Astrocyte (in vitro differentiated cells and primary cell): ENCODE measurements around the gene INAVA. TPM values are rescaled to one million over a fixed set of nuclear protein-coding genes. Genes with fewer than 3 reads are reported as not detected.
"Not testable (repeated sequence)": the region's sequence is repeated elsewhere in the genome, so short reads cannot be mapped to it uniquely, and the experiment has no call there.

ENCODE experiments used
- DNase-seq: peaks from one replicate; pipeline ENCODE4 v3.0.0-alpha.2; 2010; ENCODE audit warnings: low read depth
- FAIRE-seq: peaks from 2 replicates; lab custom pipeline; 2011; peaks lifted over from hg19 to GRCh38; lab: Jason Lieb, UNC
- H2AFZ ChIP-seq: 2 replicates; pipeline ENCODE4 v1.6.0; 2012; ENCODE audit warnings: low read depth, low read length, inconsistent platforms
- H3K27ac ChIP-seq: 2 replicates; pipeline ENCODE4 v1.5.1; 2011; ENCODE audit warnings: low read depth, low read length, inconsistent platforms
- H3K27me3 ChIP-seq: 2 replicates; pipeline ENCODE4 v1.6.0; 2011; ENCODE audit warnings: low read length, inconsistent platforms; ENCODE audit not compliant: insufficient read depth
- H3K36me3 ChIP-seq: 2 replicates; pipeline ENCODE4 v1.5.1; 2011; ENCODE audit warnings: low read length, inconsistent platforms; ENCODE audit not compliant: insufficient read depth
- H3K4me1 ChIP-seq: 2 replicates; pipeline ENCODE4 v1.5.1; 2011; ENCODE audit warnings: low read length, inconsistent platforms; ENCODE audit not compliant: insufficient read depth
- H3K4me2 ChIP-seq: 2 replicates; pipeline ENCODE4 v1.6.0; 2012; ENCODE audit warnings: low read length, inconsistent platforms
- H3K4me3 ChIP-seq: 2 replicates; pipeline ENCODE4 v1.5.1; 2011; ENCODE audit warnings: low read depth, mild to moderate bottlenecking, low read length, inconsistent platforms; ENCODE audit not compliant: insufficient read depth
- H3K79me2 ChIP-seq: 2 replicates; pipeline ENCODE4 v1.6.0; 2012; ENCODE audit warnings: mild to moderate bottlenecking, low read length, inconsistent platforms; ENCODE audit not compliant: insufficient read depth
- H3K9ac ChIP-seq: 2 replicates; pipeline ENCODE4 v1.6.0; 2012; ENCODE audit warnings: mild to moderate bottlenecking, low read length, inconsistent platforms
- H3K9me3 ChIP-seq: 2 replicates; pipeline ENCODE4 v1.5.1; 2012; ENCODE audit warnings: low read depth, mild to moderate bottlenecking, low read length, inconsistent platforms; ENCODE audit not compliant: insufficient read depth
- H4K20me1 ChIP-seq: 2 replicates; pipeline ENCODE4 v1.6.0; 2012; ENCODE audit warnings: low read length, inconsistent platforms; ENCODE audit not compliant: insufficient read depth
- H3K27ac Mint-ChIP-seq: one replicate; pipeline ENCODE4 v1.8.0; 2021; ENCODE audit warnings: mild to moderate bottlenecking, mixed read lengths; ENCODE audit not compliant: unreplicated experiment
- H3K27me3 Mint-ChIP-seq: one replicate; pipeline ENCODE4 v1.8.0; 2021; ENCODE audit warnings: low read depth, mixed read lengths; ENCODE audit not compliant: unreplicated experiment
- H3K36me3 Mint-ChIP-seq: one replicate; pipeline ENCODE4 v1.8.0; 2021; ENCODE audit warnings: low read depth, mixed read lengths; ENCODE audit not compliant: unreplicated experiment
- H3K4me1 Mint-ChIP-seq: one replicate; pipeline ENCODE4 v1.8.0; 2021; ENCODE audit warnings: low read depth, mixed read lengths; ENCODE audit not compliant: unreplicated experiment
- H3K4me3 Mint-ChIP-seq: one replicate; pipeline ENCODE4 v1.8.0; 2021; ENCODE audit warnings: mild to moderate bottlenecking, moderate library complexity, mixed read lengths; ENCODE audit not compliant: unreplicated experiment
- H3K9me3 Mint-ChIP-seq: one replicate; pipeline ENCODE4 v1.8.0; 2021; ENCODE audit warnings: mild to moderate bottlenecking, mixed read lengths; ENCODE audit not compliant: unreplicated experiment
- CTCF ChIP-seq: IDR thresholded peaks from 2 replicates; pipeline ENCODE4 v1.5.1; 2011; ENCODE audit warnings: low read depth, mild to moderate bottlenecking, inconsistent platforms, low read length, moderate library complexity; ENCODE audit not compliant: insufficient read depth
- EZH2 ChIP-seq: IDR thresholded peaks from 2 replicates; pipeline ENCODE4 v1.6.1; 2012; ENCODE audit warnings: mild to moderate bottlenecking, low read length, inconsistent platforms; ENCODE audit not compliant: insufficient read depth
- total RNA-seq: library from RNA; stranded (reverse); gene quantifications from 2 replicates; pipeline ENCODE4 v1.2.1, GENCODE V29; 2021

The INAVA gene
- total RNA-seq, 1 donor from 2014 or later: 10.3 TPM

- no peak for FAIRE-seq
- H3K79me2 ChIP-seq: no peaks in the 10 kb centered on the region
- Mint-ChIP-seq H3K9me3 (no peaks in the 10 kb centered on the region), H3K4me3 (no peak overlapping the region), H3K36me3 (no peaks in the 10 kb centered on the region), H3K4me1 (peaks cover 10% of the 10 kb centered on the region), H3K27ac (no peak overlapping the region), H3K27me3 (peaks cover 14% of the 10 kb centered on the region)
- no peaks in the 10 kb centered on the region for H3K4me1 ChIP-seq
- no peak overlapping the region for H3K27ac ChIP-seq
- no peak for TF ChIP-seq EZH2
- no peak for TF ChIP-seq CTCF
- peaks cover 2% of the 10 kb centered on the region for H3K27me3 ChIP-seq
- H3K4me3 ChIP-seq: no peak overlapping the region
- H2AFZ ChIP-seq: no peak overlapping the region
- H3K36me3 ChIP-seq: no peaks in the 10 kb centered on the region
- H3K9ac ChIP-seq: no peak overlapping the region
- H3K4me2 ChIP-seq: no peak overlapping the region
- no peaks in the 10 kb centered on the region for H3K9me3 ChIP-seq
- H4K20me1 ChIP-seq: no peaks in the 10 kb centered on the region
- no peak for DNase-seq
Measured at GRCh38 chr1:200959411-200959921, 64.8 kb downstream of the INAVA start.

- Histone ChIP-seq H3K4me1 (no peaks in the 10 kb centered on the region), H3K4me2 (no peak overlapping the region), H3K27ac (no peak overlapping the region), H3K36me3 (no peaks in the 10 kb centered on the region), H3K9ac (no peak overlapping the region), H3K27me3 (peaks cover 2% of the 10 kb centered on the region), H4K20me1 (no peaks in the 10 kb centered on the region), H3K9me3 (no peaks in the 10 kb centered on the region), H3K4me3 (no peak overlapping the region), H2AFZ (peak overlapping the region; percentile 60), H3K79me2 (no peaks in the 10 kb centered on the region)
- FAIRE-seq (no peak), DNase-seq (no peak)
- H3K4me1 Mint-ChIP-seq: peaks cover 10% of the 10 kb centered on the region
- peaks cover 20% of the 10 kb centered on the region for H3K27me3 Mint-ChIP-seq
- H3K27ac Mint-ChIP-seq: no peak overlapping the region
- peaks cover 1% of the 10 kb centered on the region for H3K36me3 Mint-ChIP-seq
- no peaks in the 10 kb centered on the region for H3K9me3 Mint-ChIP-seq
- no peak overlapping the region for H3K4me3 Mint-ChIP-seq
- no peak for TF ChIP-seq EZH2
- TF ChIP-seq CTCF: no peak
Measured at GRCh38 chr1:200960236-200960947, 65.7 kb downstream of the INAVA start.

- TF ChIP-seq CTCF (no peak), EZH2 (no peak)
- H3K4me3 ChIP-seq: no peak overlapping the region
- no peak overlapping the region for H2AFZ ChIP-seq
- peaks cover 2% of the 10 kb centered on the region for H3K27me3 ChIP-seq
- H3K9ac ChIP-seq: no peak overlapping the region
- no peaks in the 10 kb centered on the region for H3K36me3 ChIP-seq
- H3K4me1 Mint-ChIP-seq: peaks cover 10% of the 10 kb centered on the region
- no peak overlapping the region for H3K4me2 ChIP-seq
- H3K79me2 ChIP-seq: no peaks in the 10 kb centered on the region
- no peak for DNase-seq
- H4K20me1 ChIP-seq: no peaks in the 10 kb centered on the region
- H3K9me3 Mint-ChIP-seq: no peaks in the 10 kb centered on the region
- H3K27ac ChIP-seq: no peak overlapping the region
- H3K27me3 Mint-ChIP-seq: peaks cover 23% of the 10 kb centered on the region
- H3K36me3 Mint-ChIP-seq: peaks cover 2% of the 10 kb centered on the region
- H3K4me1 ChIP-seq: no peaks in the 10 kb centered on the region
- no peak overlapping the region for H3K4me3 Mint-ChIP-seq
- H3K9me3 ChIP-seq: no peaks in the 10 kb centered on the region
- no peak overlapping the region for H3K27ac Mint-ChIP-seq
- no peak for FAIRE-seq
Measured at GRCh38 chr1:200960948-200961340, 66.2 kb downstream of the INAVA start.

- H4K20me1 ChIP-seq, H3K4me2 ChIP-seq, H3K4me3 ChIP-seq, H3K36me3 Mint-ChIP-seq, FAIRE-seq, H3K27ac ChIP-seq, H3K27me3 ChIP-seq, H3K9me3 ChIP-seq, H3K9ac ChIP-seq, H3K9me3 Mint-ChIP-seq, DNase-seq, H2AFZ ChIP-seq, H3K27ac Mint-ChIP-seq, H3K4me1 ChIP-seq, H3K4me3 Mint-ChIP-seq, H3K36me3 ChIP-seq, H3K79me2 ChIP-seq: not testable (repeated sequence)
- Mint-ChIP-seq H3K27me3 (peaks cover 27% of the 10 kb centered on the region), H3K4me1 (peaks cover 10% of the 10 kb centered on the region)
Measured at GRCh38 chr1:200962151-200962550, 67.5 kb downstream of the INAVA start.
